SK-N-SH treated with all-trans-retinoic acid at 6 μM for 48 hours (cell line): ENCODE data around the gene ARID5A.

ENCODE experiments used
- ATAC-seq: fragments of 200-7000 bp; cut with Tn5 transposase; 3 replicates; pipeline ENCODE4 v1.9.1; 2020; ENCODE audit warnings: mild to moderate bottlenecking, moderate library complexity
- ARNTL ChIP-seq: fragments of 450-650 bp; formaldehyde crosslinking; IDR thresholded peaks from 2 replicates; pipeline ENCODE4 v1.5.0; 2020; ENCODE audit warnings: low read depth, mild to moderate bottlenecking, moderate library complexity, borderline replicate concordance
- BACH2 ChIP-seq: fragments of 250-450 bp; sonication (Bioruptor Pico); IDR thresholded peaks from 2 replicates; pipeline ENCODE4 v1.9.0; 2021; ENCODE audit warnings: mild to moderate bottlenecking, borderline replicate concordance
- CREB5 ChIP-seq: fragments of 250-450 bp; sonication (Bioruptor Pico); IDR thresholded peaks from 2 replicates; pipeline ENCODE4 v1.5.1; 2020; ENCODE audit warnings: low read depth, mild to moderate bottlenecking, moderate library complexity
- CSDC2 ChIP-seq: fragments of 250-450 bp; sonication (Bioruptor Pico); IDR thresholded peaks from 2 replicates; pipeline ENCODE4 v1.5.0; 2020; ENCODE audit warnings: mild to moderate bottlenecking, moderate library complexity
- CSRNP3 ChIP-seq: fragments of 250-450 bp; sonication (Bioruptor Pico); IDR thresholded peaks from 2 replicates; pipeline ENCODE4 v1.5.1; 2021; ENCODE audit warnings: mild to moderate bottlenecking, moderate library complexity
- ESRRG ChIP-seq: fragments of 250-450 bp; sonication (Bioruptor Pico); IDR thresholded peaks from 2 replicates; pipeline ENCODE4 v1.6.1; 2021; ENCODE audit warnings: mild to moderate bottlenecking
- GLIS3 ChIP-seq: fragments of 250-450 bp; sonication (Bioruptor Pico); IDR thresholded peaks from 2 replicates; pipeline ENCODE4 v1.5.0; 2020; ENCODE audit warnings: mild to moderate bottlenecking, moderate library complexity
- ISL1 ChIP-seq: fragments of 250-450 bp; sonication (Bioruptor Pico); IDR thresholded peaks from 2 replicates; pipeline ENCODE4 v2.1.2; 2022; ENCODE audit warnings: mild to moderate bottlenecking, moderate library complexity
- OSR1 ChIP-seq: fragments of 250-450 bp; sonication (Bioruptor Pico); IDR thresholded peaks from 2 replicates; pipeline ENCODE4 v1.8.0; 2022; ENCODE audit warnings: moderate library complexity, mild to moderate bottlenecking, inconsistent platforms
- PATZ1 ChIP-seq: fragments of 250-450 bp; sonication (Bioruptor Pico); IDR thresholded peaks from 2 replicates; pipeline ENCODE4 v1.8.0; 2020; ENCODE audit warnings: mild to moderate bottlenecking, moderate library complexity, borderline replicate concordance
- POU6F1 ChIP-seq: fragments of 250-450 bp; sonication (Bioruptor Pico); IDR thresholded peaks from 2 replicates; pipeline ENCODE4 v1.8.0; 2021; ENCODE audit warnings: low read depth, mild to moderate bottlenecking, moderate library complexity, borderline replicate concordance
- PPARA ChIP-seq: fragments of 250-450 bp; sonication (Bioruptor Pico); IDR thresholded peaks from 2 replicates; pipeline ENCODE4 v1.5.0; 2020; ENCODE audit warnings: mild to moderate bottlenecking, borderline replicate concordance
- RARB ChIP-seq: fragments of 250-450 bp; sonication (Bioruptor Pico); IDR thresholded peaks from 2 replicates; pipeline ENCODE4 v1.8.0; 2021; ENCODE audit warnings: mild to moderate bottlenecking, moderate library complexity
- SNAI2 ChIP-seq: fragments of 250-450 bp; sonication (Bioruptor Pico); IDR thresholded peaks from 2 replicates; pipeline ENCODE4 v1.5.0; 2020; ENCODE audit warnings: mild to moderate bottlenecking, moderate library complexity
- TCF4 ChIP-seq: fragments of 250-450 bp; sonication (Bioruptor Pico); IDR thresholded peaks from 2 replicates; pipeline ENCODE4 v1.8.0; 2021; ENCODE audit warnings: mild to moderate bottlenecking, moderate library complexity, borderline replicate concordance
- TOX ChIP-seq: fragments of 250-450 bp; sonication (Bioruptor Pico); IDR thresholded peaks from 2 replicates; pipeline ENCODE4 v1.8.0; 2021; ENCODE audit warnings: mild to moderate bottlenecking, moderate library complexity, borderline replicate concordance
- ZC3H10 ChIP-seq: fragments of 250-450 bp; sonication (Bioruptor Pico); IDR thresholded peaks from 2 replicates; pipeline ENCODE4 v1.5.1; 2021; ENCODE audit warnings: mild to moderate bottlenecking, moderate library complexity
- ZFP3 ChIP-seq: fragments of 250-450 bp; sonication (Bioruptor Pico); IDR thresholded peaks from 2 replicates; pipeline ENCODE4 v1.5.0; 2020; ENCODE audit warnings: mild to moderate bottlenecking, moderate library complexity
- ZFP30 ChIP-seq: fragments of 450-650 bp; formaldehyde crosslinking; IDR thresholded peaks from 2 replicates; pipeline ENCODE4 v1.5.0; 2022; ENCODE audit warnings: mild to moderate bottlenecking, moderate library complexity
- ZNF565 ChIP-seq: fragments of 450-650 bp; formaldehyde crosslinking; conservative IDR thresholded peaks from 2 replicates; pipeline ENCODE4 v1.5.0; 2020; ENCODE audit warnings: low read depth, mild to moderate bottlenecking, moderate library complexity
- ZNF70 ChIP-seq: fragments of 450-650 bp; formaldehyde crosslinking; IDR thresholded peaks from 2 replicates; pipeline ENCODE4 v1.5.0; 2020; ENCODE audit warnings: mild to moderate bottlenecking, moderate library complexity
- ZNF8 ChIP-seq: fragments of 450-650 bp; formaldehyde crosslinking; IDR thresholded peaks from 2 replicates; pipeline ENCODE4 v1.5.0; 2020; ENCODE audit warnings: mild to moderate bottlenecking, moderate library complexity

ARID5A gene

GRCh38 chr2:96579422-96579821 is 42.9 kb downstream of the ARID5A start:
- TF ChIP-seq OSR1 (CRISPR knock-in tag): no peak
- no peak for TF ChIP-seq CSRNP3 (CRISPR knock-in tag)
- TF ChIP-seq ISL1 (CRISPR knock-in tag): no peak
- no peak for ATAC-seq

- TF ChIP-seq SNAI2 (CRISPR knock-in tag): no peak
- TF ChIP-seq ZFP3 (CRISPR knock-in tag): no peak
- no peak for TF ChIP-seq ZNF8
- TF ChIP-seq ZNF565 (CRISPR knock-in tag): no peak
- no peak for TF ChIP-seq TOX (CRISPR knock-in tag)
- no peak for TF ChIP-seq ZNF70 (CRISPR knock-in tag)
- no peak for TF ChIP-seq CREB5 (CRISPR knock-in tag)
- no peak for TF ChIP-seq ISL1 (CRISPR knock-in tag)
- no peak for TF ChIP-seq BACH2
- no peak for TF ChIP-seq ZFP30 (CRISPR knock-in tag)
- TF ChIP-seq ESRRG (CRISPR knock-in tag): no peak
- no peak for TF ChIP-seq TCF4 (CRISPR knock-in tag)
- no peak for TF ChIP-seq CSDC2 (CRISPR knock-in tag)
- TF ChIP-seq RARB: no peak
- no peak for TF ChIP-seq PPARA (CRISPR knock-in tag)
- no peak for TF ChIP-seq ARNTL (CRISPR knock-in tag)
- no peak for TF ChIP-seq CSRNP3 (CRISPR knock-in tag)
- no peak for TF ChIP-seq ZC3H10 (CRISPR knock-in tag)
- no peak for TF ChIP-seq POU6F1 (CRISPR knock-in tag)
- ATAC-seq: peak; percentile 90
Measured at GRCh38 chr2:96580771-96581170, 44.2 kb downstream of the ARID5A start.

GRCh38 chr2:96584017-96584416 is 47.5 kb downstream of the ARID5A start:
- ATAC-seq: no peak
- TF ChIP-seq TOX (CRISPR knock-in tag): no peak
- no peak for TF ChIP-seq ZNF565 (CRISPR knock-in tag)
- TF ChIP-seq CREB5 (CRISPR knock-in tag): no peak
- no peak for TF ChIP-seq ZC3H10 (CRISPR knock-in tag)
- TF ChIP-seq POU6F1 (CRISPR knock-in tag): no peak
- TF ChIP-seq ISL1 (CRISPR knock-in tag): no peak
- no peak for TF ChIP-seq ARNTL (CRISPR knock-in tag)

GRCh38 chr2:96587843-96588242 is 51.3 kb downstream of the ARID5A start:
- ATAC-seq: no peak
- TF ChIP-seq GLIS3 (CRISPR knock-in tag) (no peak), ISL1 (CRISPR knock-in tag) (no peak), BACH2 (no peak), PATZ1 (CRISPR knock-in tag) (no peak), ZNF70 (CRISPR knock-in tag) (no peak), SNAI2 (CRISPR knock-in tag) (no peak), TOX (CRISPR knock-in tag) (no peak), ZNF565 (CRISPR knock-in tag) (no peak), PPARA (CRISPR knock-in tag) (no peak)
